ENCODE data around the gene LILRA2. TPM values are rescaled to one million over a fixed set of nuclear protein-coding genes. Genes with fewer than 3 reads are reported as not detected.

LILRA2 gene
- polyA plus RNA-seq, 1 donor from 2014 or later: not detected

GRCh38 chr19:54616057-54616456 lies 42.5 kb downstream of the LILRA2 start:
- no peak overlapping the region for H2AFZ ChIP-seq (ENCODE audit: low read depth, low read length)
- no peaks in the 10 kb centered on the region for H4K20me1 ChIP-seq (ENCODE audit: insufficient read depth)
- no peaks in the 10 kb centered on the region for H3K9me2 ChIP-seq (ENCODE audit: insufficient read depth, low read length)
- H3K9me3 ChIP-seq (ENCODE audit: low read length): peaks cover 5% of the 10 kb centered on the region
- H3K9ac ChIP-seq (ENCODE audit: low read length): no peak overlapping the region
- TF ChIP-seq POLR2AphosphoS5 (IDR thresholded peaks at IDR 0.05) (no peak), MXI1 (conservative IDR thresholded peaks at IDR 0.05; ENCODE audit: poor library complexity, severe bottlenecking) (no peak)
- no peaks in the 10 kb centered on the region for H3F3A ChIP-seq (ENCODE audit: insufficient read depth, low read length, poor library complexity, severe bottlenecking)
- no peak overlapping the region for H3K4me2 ChIP-seq (ENCODE audit: low read length)
- H3K36me3 ChIP-seq (ENCODE audit: insufficient read depth, low read length): no peaks in the 10 kb centered on the region
- no peaks in the 10 kb centered on the region for H3K27me3 ChIP-seq (ENCODE audit: insufficient read depth, low read depth, low read length)
- H3K4me3 ChIP-seq (ENCODE audit: low read length): no peak overlapping the region
- no peak overlapping the region for H3K27ac ChIP-seq (ENCODE audit: low read length)
- H3K79me2 ChIP-seq (replicated peaks; ENCODE audit: insufficient read depth, low read length): no peaks in the 10 kb centered on the region

GRCh38 chr19:54616821-54617560 lies 43.4 kb downstream of the LILRA2 start:
- Histone ChIP-seq H3K27ac (ENCODE audit: low read length) (no peak overlapping the region), H2AFZ (ENCODE audit: low read depth, low read length) (no peak overlapping the region), H3K4me3 (ENCODE audit: low read length) (no peak overlapping the region), H3K36me3 (ENCODE audit: insufficient read depth, low read length) (no peaks in the 10 kb centered on the region), H3K79me2 (replicated peaks; ENCODE audit: insufficient read depth, low read length) (no peaks in the 10 kb centered on the region), H3K27me3 (ENCODE audit: insufficient read depth, low read depth, low read length) (no peaks in the 10 kb centered on the region), H3K4me2 (ENCODE audit: low read length) (no peak overlapping the region), H3K9ac (ENCODE audit: low read length) (no peak overlapping the region), H3K9me2 (ENCODE audit: insufficient read depth, low read length) (no peaks in the 10 kb centered on the region), H4K20me1 (ENCODE audit: insufficient read depth) (no peaks in the 10 kb centered on the region), H3F3A (ENCODE audit: insufficient read depth, low read length, poor library complexity, severe bottlenecking) (no peaks in the 10 kb centered on the region), H3K9me3 (ENCODE audit: low read length) (peaks cover 2% of the 10 kb centered on the region)
- TF ChIP-seq SMC3 (conservative IDR thresholded peaks at IDR 0.05; ENCODE audit: poor library complexity): no peak

GRCh38 chr19:54620464-54620863 lies 46.9 kb downstream of the LILRA2 start:
- no peaks in the 10 kb centered on the region for H3K27me3 ChIP-seq (ENCODE audit: insufficient read depth, low read depth, low read length)
- H3K9ac ChIP-seq (ENCODE audit: low read length): no peak overlapping the region
- H3K79me2 ChIP-seq (replicated peaks; ENCODE audit: insufficient read depth, low read length): no peaks in the 10 kb centered on the region
- TF ChIP-seq CTCF (IDR thresholded peaks at IDR 0.05; ENCODE audit: poor library complexity, severe bottlenecking) (no peak), EZH2 (IDR thresholded peaks at IDR 0.05; ENCODE audit: borderline replicate concordance, insufficient read depth, low read length, poor library complexity, severe bottlenecking) (no peak), SMC3 (conservative IDR thresholded peaks at IDR 0.05; ENCODE audit: poor library complexity) (no peak), MXI1 (conservative IDR thresholded peaks at IDR 0.05; ENCODE audit: poor library complexity, severe bottlenecking) (no peak), TAF1 (IDR thresholded peaks at IDR 0.05; ENCODE audit: low read depth) (no peak), RAD21 (conservative IDR thresholded peaks at IDR 0.05) (no peak), POLR2AphosphoS5 (IDR thresholded peaks at IDR 0.05) (no peak), REST (IDR thresholded peaks at IDR 0.05; ENCODE audit: borderline replicate concordance) (no peak), EP300 (conservative IDR thresholded peaks at IDR 0.05; ENCODE audit: poor library complexity, severe bottlenecking) (no peak)
- no peaks in the 10 kb centered on the region for H3F3A ChIP-seq (ENCODE audit: insufficient read depth, low read length, poor library complexity, severe bottlenecking)
- H4K20me1 ChIP-seq (ENCODE audit: insufficient read depth): no peaks in the 10 kb centered on the region
- H3K4me2 ChIP-seq (ENCODE audit: low read length): no peak overlapping the region
- H3K27ac ChIP-seq (ENCODE audit: low read length): no peak overlapping the region
- no peak overlapping the region for H3K4me3 ChIP-seq (ENCODE audit: low read length)
- no peak overlapping the region for H2AFZ ChIP-seq (ENCODE audit: low read depth, low read length)
- no peaks in the 10 kb centered on the region for H3K9me2 ChIP-seq (ENCODE audit: insufficient read depth, low read length)
- H3K36me3 ChIP-seq (ENCODE audit: insufficient read depth, low read length): no peaks in the 10 kb centered on the region
- H3K9me3 ChIP-seq (ENCODE audit: low read length): no peaks in the 10 kb centered on the region
